NCI-H1092 (cell line): Measurements from ENCODE around the gene WNT11.

ENCODE experiments used
- DNase-seq: peaks from one replicate; lab custom pipeline; 2025; lab: John Stamatoyannopoulos, UW

The WNT11 gene

GRCh38 chr11:76173663-76174062 is 32.6 kb downstream of the WNT11 start:
- no peak for DNase-seq

- DNase-seq: no peak
These were observed 33.7 kb downstream of the WNT11 start for GRCh38 chr11:76172583-76172982.

- DNase-seq: no peak
These were observed 35.8 kb downstream of the WNT11 start for GRCh38 chr11:76170468-76170867.

- DNase-seq: no peak
These were observed 36.8 kb downstream of the WNT11 start for GRCh38 chr11:76169473-76169896.

- DNase-seq: no peak
These were observed 38.7 kb downstream of the WNT11 start for GRCh38 chr11:76167590-76167989.

- DNase-seq: no peak
These were observed 40.0 kb downstream of the WNT11 start for GRCh38 chr11:76166314-76166713.

GRCh38 chr11:76164861-76165751 is 41.2 kb downstream of the WNT11 start:
- DNase-seq: no peak

- no peak for DNase-seq
These were observed 42.2 kb downstream of the WNT11 start for GRCh38 chr11:76164081-76164480.

- DNase-seq: no peak
These were observed 42.9 kb downstream of the WNT11 start for GRCh38 chr11:76163289-76163880.

GRCh38 chr11:76162336-76163288 is 43.7 kb downstream of the WNT11 start:
- no peak for DNase-seq

- peak; percentile 24 for DNase-seq
These were observed 44.9 kb downstream of the WNT11 start for GRCh38 chr11:76161261-76161961.

- no peak for DNase-seq
These were observed 45.4 kb downstream of the WNT11 start for GRCh38 chr11:76160856-76161255.

- peak; percentile 78 for DNase-seq
These were observed 46.2 kb downstream of the WNT11 start for GRCh38 chr11:76159983-76160661.

GRCh38 chr11:76159303-76159937 is 46.9 kb downstream of the WNT11 start:
- no peak for DNase-seq

- no peak for DNase-seq
These were observed 47.7 kb downstream of the WNT11 start for GRCh38 chr11:76158394-76159302.

GRCh38 chr11:76157891-76158290 is 48.4 kb downstream of the WNT11 start:
- DNase-seq: no peak

- DNase-seq: no peak
These were observed 49.3 kb downstream of the WNT11 start for GRCh38 chr11:76156971-76157427.

GRCh38 chr11:76155500-76156227 is 50.6 kb downstream of the WNT11 start:
- no peak for DNase-seq

GRCh38 chr11:76153571-76153923 is 52.8 kb downstream of the WNT11 start:
- DNase-seq: no peak
